Measurements from ENCODE around the gene SPINK14.

The SPINK14 gene

DNA sequence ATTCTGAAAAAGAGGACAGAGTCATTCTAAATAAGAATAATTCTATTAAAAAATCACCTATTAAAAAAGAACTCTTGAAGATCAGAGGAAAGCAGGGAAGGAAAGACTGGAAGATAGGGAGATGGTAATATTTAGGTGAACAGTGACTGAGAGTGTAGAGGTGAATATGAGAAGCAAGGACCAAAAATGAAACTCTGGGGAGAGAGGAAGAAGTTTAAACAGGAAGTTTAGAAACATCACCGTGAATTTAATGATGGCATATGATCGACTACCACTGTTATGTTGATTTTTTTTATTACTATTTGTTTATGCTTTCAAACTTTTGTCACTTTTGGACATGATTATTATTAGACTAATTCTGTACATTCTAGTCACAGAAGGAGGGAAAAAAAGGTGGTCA is 32.8 kb downstream of the SPINK14 start:
- DNase-seq (ENCODE audit: low spot score), result no peak

DNA sequence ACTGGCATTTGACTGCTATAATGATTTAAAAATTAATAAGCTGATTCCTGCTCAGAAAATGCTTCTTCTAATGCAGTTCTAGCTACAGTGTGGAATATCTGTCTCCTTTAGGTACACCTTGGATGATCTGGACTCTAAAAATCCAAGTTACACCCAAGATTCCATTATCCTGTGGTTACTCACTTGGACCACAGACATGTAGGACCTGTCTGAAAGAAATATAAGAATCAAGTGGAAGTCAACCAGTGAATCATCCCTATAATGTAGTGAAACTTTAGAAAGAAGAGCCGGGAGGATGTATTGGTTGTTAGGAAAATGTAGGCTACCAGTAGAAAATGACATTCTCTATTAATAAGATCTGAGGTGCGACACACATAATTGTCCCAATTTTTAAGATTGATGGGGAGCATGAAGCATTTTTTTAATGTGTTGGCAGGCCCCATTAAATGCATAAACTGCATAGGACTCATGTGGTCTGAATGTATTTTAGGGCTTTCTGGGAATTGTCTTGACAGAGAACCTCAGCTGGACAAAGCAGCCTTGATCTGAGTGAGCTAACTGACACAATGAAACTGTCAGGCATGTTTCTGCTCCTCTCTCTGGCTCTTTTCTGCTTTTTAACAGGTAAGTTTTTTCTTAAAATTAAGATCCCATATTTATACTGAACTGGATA is 34.3 kb downstream of the SPINK14 start, which contains the start of gene SPINK6:
Gene SPINK6 (plus strand): TSS at position 512 of the 673 bp plus-strand sequence. CDS start 55 bp downstream, at position 567.
- no peak for DNase-seq (ENCODE audit: low spot score)

DNA sequence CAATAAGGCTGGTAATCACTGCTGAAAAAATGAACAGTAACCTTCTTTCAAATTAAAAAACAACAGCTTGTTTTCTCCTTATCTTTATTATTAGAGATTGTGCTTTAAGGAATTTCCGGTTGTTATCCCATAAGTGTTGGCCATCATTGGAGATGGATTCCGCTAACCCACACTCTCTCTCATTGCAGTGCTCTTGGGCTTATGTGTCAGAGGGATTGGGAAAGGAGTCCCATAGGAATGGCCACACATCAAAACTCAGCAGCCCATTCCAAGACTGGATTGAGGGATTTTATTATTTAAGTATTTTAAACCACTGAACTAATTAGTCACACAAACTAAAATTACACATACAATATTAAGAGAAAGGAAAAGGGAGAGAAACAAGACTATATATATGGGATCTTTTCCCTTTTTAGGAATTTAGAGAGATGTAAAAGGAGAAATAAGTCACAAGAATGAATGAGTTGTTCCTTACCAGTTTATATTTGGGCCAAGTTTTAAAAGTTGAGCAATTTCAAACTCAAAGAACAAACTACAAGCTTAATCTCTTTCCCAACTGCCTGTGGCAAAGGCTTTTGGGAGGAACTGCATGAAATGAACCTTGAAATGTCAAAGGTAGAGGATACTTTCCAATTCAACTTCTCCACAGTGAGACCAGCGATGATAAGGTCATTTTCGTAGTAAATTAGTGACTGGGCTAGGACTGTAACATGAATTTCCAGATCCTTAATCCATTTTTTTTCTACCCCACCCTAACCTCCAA is 36.9 kb downstream of the SPINK14 start:
- DNase-seq (ENCODE audit: low spot score), result no peak

DNA sequence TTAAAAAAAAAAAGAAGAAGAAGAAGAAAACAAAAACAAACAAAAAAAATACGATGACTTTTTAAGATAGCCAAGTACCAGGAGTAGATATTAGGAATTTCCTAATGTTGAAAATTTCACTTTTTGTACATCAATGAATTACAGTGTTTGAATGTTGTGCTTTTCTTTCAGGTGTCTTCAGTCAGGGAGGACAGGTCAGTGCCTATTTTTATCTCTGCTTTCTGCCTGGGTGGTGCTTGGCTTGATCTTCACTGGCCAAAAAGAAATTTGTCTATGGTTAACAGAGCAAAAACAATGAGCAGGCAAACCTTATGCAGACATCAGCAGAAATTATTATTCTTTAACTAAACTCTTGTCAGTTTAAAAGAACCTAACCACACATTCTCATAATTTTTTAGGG is 37.5 kb downstream of the SPINK14 start:
- no peak for DNase-seq (ENCODE audit: low spot score)

DNA sequence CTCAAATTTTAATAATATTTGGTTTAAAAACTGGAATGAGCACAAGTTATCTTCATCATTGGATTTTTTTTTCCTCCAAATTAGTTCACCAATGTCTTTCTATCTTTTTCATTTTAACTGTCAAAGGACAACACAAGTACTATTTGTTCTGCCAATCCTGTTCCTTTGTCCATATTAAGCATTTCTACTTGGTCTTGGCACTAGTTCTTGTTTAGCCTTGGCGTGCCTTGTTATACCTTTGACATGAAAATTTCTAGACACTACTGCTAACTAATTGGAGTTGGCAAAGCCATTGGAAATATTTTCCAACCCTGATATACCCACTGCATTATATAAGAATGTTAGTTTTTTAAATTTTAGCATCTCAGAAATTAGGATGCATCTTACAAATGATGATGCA is 38.3 kb downstream of the SPINK14 start:
- no peak for DNase-seq (ENCODE audit: low spot score)

DNA sequence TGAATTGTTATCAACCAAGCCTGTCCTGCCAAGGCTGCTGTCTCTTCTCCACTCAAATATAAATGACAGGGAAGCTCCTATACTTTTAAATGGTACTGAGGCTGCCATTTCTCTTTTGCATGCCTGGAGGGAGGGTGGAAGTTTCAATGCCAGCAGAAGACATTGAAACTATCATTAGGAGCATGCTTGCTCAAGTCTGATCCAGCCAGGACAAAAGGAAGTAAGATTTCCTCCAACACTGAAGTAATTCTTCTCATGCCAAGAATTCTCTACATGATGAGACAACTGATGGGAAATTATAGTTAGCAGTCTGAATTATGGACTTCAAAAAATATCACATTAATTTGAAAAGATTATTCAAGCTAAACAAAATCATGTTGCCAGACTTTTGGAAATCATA is 39.9 kb downstream of the SPINK14 start:
- DNase-seq (ENCODE audit: low spot score), result no peak

DNA sequence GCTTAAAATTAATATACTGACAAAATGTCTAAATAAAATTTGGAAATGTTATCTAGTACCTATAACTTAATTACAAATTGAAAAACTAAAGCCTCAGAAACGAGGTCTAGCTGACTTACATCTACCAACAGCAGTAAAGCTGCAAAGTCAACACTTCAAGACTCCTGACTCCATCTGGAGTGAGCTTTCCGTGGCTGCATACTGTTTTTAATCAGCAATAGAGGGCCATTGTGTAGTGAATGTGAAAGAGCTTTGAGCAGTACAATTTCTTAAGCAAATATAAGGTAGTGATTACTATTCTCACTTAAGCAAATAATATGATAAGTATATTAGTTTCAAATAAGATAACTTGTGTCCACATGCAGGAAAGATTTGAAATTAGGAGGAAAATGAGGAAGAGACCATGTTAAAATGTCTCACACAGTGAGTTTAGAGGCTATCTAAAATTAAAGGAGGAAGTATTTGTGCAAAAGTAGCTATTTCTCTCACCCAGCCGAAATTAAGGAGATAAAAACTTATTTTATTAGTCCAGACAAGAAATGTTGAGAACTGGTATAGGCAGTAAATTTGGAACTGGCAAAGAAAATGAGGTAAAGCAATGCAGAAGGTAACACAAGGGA is 40.9 kb downstream of the SPINK14 start:
- no peak for DNase-seq (ENCODE audit: low spot score)

DNA sequence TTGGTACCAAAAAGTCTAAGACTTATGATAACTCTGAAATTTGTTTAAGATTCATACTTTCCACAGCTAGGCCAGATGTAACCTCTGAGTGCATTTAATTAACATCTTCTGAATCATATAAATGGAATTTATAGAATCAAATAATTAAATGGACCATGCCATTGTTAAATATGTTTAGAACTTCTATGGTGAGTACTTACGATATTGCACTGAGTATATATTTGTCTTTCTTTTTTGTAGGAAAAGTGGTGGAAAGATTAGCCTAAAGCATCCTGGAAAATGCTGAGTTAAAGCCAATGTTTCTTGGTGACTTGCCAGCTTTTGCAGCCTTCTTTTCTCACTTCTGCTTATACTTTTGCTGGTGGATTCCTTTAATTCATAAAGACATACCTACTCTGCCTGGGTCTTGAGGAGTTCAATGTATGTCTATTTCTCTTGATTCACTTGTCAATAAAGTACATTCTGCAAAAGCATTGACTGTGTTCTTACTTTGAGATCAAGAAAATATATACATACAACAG is 46.4 kb downstream of the SPINK14 start:
- no peak for DNase-seq (ENCODE audit: low spot score)

DNA sequence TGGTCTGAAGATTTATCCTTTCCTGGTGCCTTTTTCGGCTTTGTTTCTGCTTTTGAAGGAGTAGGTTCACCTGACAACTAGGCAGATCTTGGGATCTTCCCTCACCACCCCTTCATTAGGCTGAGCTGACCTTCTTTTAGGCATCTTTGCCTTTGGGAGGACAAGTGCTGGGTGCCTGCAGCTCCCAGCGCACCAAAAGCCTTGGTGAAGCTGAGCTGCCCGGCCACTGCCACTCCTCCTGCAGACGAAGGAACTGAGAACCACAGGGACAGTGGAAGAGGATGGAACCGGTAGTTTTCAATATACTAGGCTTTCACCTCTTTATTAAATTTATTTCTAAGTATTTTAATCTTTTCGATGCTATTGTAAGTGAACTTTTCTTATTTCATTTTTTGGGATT is 53.2 kb downstream of the SPINK14 start:
- no peak for DNase-seq (ENCODE audit: low spot score)

DNA sequence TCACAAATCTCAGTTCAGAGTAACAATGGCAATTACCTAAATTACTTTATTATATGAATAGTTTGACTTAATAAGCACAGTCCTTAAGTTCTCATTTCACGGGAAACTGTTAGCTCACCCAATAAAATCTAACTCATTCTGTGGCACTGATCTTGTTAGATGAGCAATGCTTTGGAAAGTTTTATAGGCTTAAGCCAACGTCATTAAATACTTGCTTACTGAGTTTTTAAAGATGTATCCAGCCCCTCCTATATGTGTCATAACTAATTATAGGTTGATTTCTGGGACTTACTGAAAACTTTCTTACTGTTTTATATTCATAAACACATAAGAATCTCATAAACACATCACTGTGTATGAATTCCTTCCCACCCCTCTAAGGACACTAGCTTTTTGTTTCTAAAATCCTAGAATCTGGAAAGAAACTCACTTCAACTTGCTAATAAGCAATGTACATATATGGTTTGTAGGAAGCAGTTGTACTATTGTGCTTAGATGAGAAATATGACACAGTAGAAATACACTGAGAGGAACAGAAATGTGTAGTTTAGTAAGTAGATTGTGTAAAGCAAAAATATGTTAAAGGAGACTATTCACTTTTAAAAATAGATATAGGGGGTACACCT is 55.9 kb downstream of the SPINK14 start:
- no peak for DNase-seq (ENCODE audit: low spot score)

Measured in hematopoietic multipotent progenitor cell treated with erythropoietin and hydrocortisone succinate and interleukin-3 and kit ligand, for 17 days (in vitro differentiated cells).